ENCODE data around the gene NECAB2. TPM values are rescaled to one million over a fixed set of nuclear protein-coding genes. Genes with fewer than 3 reads are reported as not detected.

NECAB2 gene
- total and polyA plus RNA-seq, 2 of the 8 experiments (the other 6 are each of a cell fraction or from before 2014, with no cell fraction given) = 3.6 to 4.2 TPM

DNA sequence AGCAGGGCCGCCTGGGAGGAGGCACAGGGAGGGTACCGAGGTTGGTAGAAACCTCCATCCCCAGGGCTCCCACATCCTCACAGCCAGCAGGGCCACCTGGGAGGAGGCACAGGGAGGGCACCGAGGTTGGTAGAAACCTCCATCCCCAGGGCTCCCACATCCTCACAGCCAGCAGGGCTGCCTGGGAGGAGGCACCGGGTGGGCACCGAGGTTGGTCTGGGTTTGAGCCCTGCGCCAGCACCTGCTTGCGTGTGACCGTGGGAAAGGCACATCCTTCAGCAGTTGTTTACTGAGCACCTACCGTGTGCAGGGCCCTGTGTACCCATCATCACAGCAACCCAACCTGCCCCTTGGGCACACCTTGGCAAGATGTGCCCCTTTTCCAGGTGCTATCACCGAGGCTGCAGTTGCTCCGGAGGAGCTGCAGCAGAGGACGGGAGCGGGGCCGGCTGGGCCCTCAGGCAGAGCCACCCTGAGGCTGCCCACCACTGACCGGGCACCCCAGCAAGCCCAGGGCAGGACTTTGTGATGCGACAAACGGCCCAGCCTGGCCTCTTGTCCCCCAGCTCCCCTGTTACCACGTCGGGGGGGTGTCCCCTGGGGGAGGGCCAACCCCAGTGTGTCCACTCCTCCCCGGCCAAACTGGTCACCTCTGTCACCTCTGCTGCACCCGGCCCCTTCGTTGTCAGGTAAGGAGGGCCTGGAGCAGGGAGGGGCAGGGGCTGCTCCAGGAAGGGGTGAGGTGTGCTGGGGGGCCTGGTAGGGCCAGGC lies 37.1 kb upstream of the NECAB2 start:
- no peak overlapping the region for H3K9ac ChIP-seq (replicated peaks in 1 of 4; ENCODE audit: extremely low read depth in 1 of 4, low read depth in 3 of 4, low read length in 3 of 4)
- H2AK5ac ChIP-seq (ENCODE audit: low read depth, low read length) = no peak overlapping the region
- peaks cover 0 to 6% (median 3%) of the 10 kb centered on the region in 4 experiments; a peak in 4 of 7 replicates for H3K4me1 ChIP-seq (replicated peaks in 1 of 4; ENCODE audit: control insufficient read depth in 3 of 4, insufficient read depth in 4 of 4, low read length in 3 of 4)
- H3K18ac ChIP-seq (ENCODE audit: extremely low read depth, low read length) = no peak overlapping the region
- ChIA-PET CTCF (ENCODE audit: partially characterized antibody) (interaction anchor here (1.0 to 1.9 kb wide), 6 partner anchors 23 to 135 kb away, joined by 3 to 10 read pairs (median 3); partner anchors contain the start of gene OSGIN1), POLR2A (ENCODE audit: partially characterized antibody) (interaction anchor here (0.6 to 1.5 kb wide), 4 partner anchors 9 to 27 kb away, joined by 3 to 4 read pairs (median 3); no protein-coding TSS in a partner anchor)
- H3K27ac ChIP-seq (ENCODE audit: low read depth, low read length) = no peak overlapping the region
- H3K79me2 ChIP-seq (ENCODE audit: control insufficient read depth in 1 of 2, insufficient read depth in 2 of 2, low read length in 2 of 2) = no peaks in the 10 kb centered on the region
- WGBS, 2 experiments (ENCODE audit: extremely low coverage in 1 of 2, insufficient coverage in 1 of 2, insufficient read length in 1 of 2, insufficient replicate concordance in 2 of 2, low coverage in 1 of 2, low lambda C conversion rate in 2 of 2, missing lambda C conversion rate in 1 of 2) = 86% methylated on average over 19 of the region's 22 CpGs; no CpG with 5 or more reads in 1 of the 2 experiments
- H2BK15ac ChIP-seq (ENCODE audit: low read length) = no peak overlapping the region; the same call in 1 of the 2 replicates
- no peaks in the 10 kb centered on the region for H4K20me1 ChIP-seq (replicated peaks in 1 of 2; ENCODE audit: control insufficient read depth in 1 of 2, insufficient read depth in 2 of 2, low read length in 2 of 2)
- H2AFZ ChIP-seq (ENCODE audit: low read length) = no peak overlapping the region
- H4K91ac ChIP-seq (replicated peaks; ENCODE audit: insufficient read length, low read length) = no peak overlapping the region
- no peak overlapping the region for H3K23ac ChIP-seq (ENCODE audit: insufficient read length)
- H2BK120ac ChIP-seq (replicated peaks; ENCODE audit: low read depth, low read length) = no peak overlapping the region
- H4K8ac ChIP-seq (ENCODE audit: extremely low read depth, insufficient read depth, low read length) = peak overlapping the region; percentile 35; the same call in 1 of the 2 replicates
- H3K36me3 ChIP-seq (ENCODE audit: control insufficient read depth in 2 of 4, insufficient read depth in 4 of 4, low read length in 3 of 4) = no peaks in the 10 kb centered on the region
- no peak for FAIRE-seq
- no peak overlapping the region for H3K4me2 ChIP-seq (ENCODE audit: insufficient read depth in 1 of 2, low read depth in 2 of 2, low read length in 2 of 2)
- H3K4ac ChIP-seq (replicated peaks; ENCODE audit: insufficient read length, low read depth, low read length) = no peak overlapping the region
- no peak overlapping the region for H4K5ac ChIP-seq (ENCODE audit: insufficient read length, low read depth, low read length)
- H3K56ac ChIP-seq (replicated peaks; ENCODE audit: insufficient read length, low read depth, low read length) = no peak overlapping the region
- no peaks in the 10 kb centered on the region for H3K9me3 ChIP-seq (ENCODE audit: insufficient read depth in 2 of 2, low read depth in 1 of 2, low read length in 1 of 2)
- peaks cover 0 to under 1% (median 0%) of the 10 kb centered on the region in 4 experiments; a peak in 1 of 7 replicates for H3K27me3 ChIP-seq (replicated peaks in 1 of 4; ENCODE audit: control insufficient read depth in 3 of 4, extremely low read depth in 1 of 4, insufficient read depth in 3 of 4, low read length in 3 of 4)
- H3K14ac ChIP-seq (ENCODE audit: insufficient read length) = no peak overlapping the region
- TF ChIP-seq EGR1 (IDR thresholded peaks at IDR 0.05; ENCODE audit: borderline replicate concordance, low read depth, low read length) (no peak), EZH2 (IDR thresholded peaks at IDR 0.05; ENCODE audit: low read depth, low read length, severe bottlenecking) (no peak), SIRT6 (IDR thresholded peaks at IDR 0.05; ENCODE audit: low read length) (no peak)
- H3K4me3 ChIP-seq (ENCODE audit: extremely low read depth in 1 of 4, insufficient read depth in 2 of 4, low read depth in 3 of 4, low read length in 4 of 4) = no peak overlapping the region
- H2BK12ac ChIP-seq (ENCODE audit: low read depth, low read length) = no peak overlapping the region
- H2BK5ac ChIP-seq (ENCODE audit: low read depth, low read length) = no peak overlapping the region
- H3K79me1 ChIP-seq (ENCODE audit: low read depth, low read length) = no peaks in the 10 kb centered on the region
- H3K23me2 ChIP-seq (ENCODE audit: low read depth, low read length) = no peaks in the 10 kb centered on the region
- DNase-seq (ENCODE audit: low read depth in 1 of 2, low spot score in 2 of 2) = no peak
- H2BK20ac ChIP-seq (ENCODE audit: low read length) = no peak overlapping the region
